Lung (tissue), 12 donors: ENCODE measurements around the gene ABCA7. TPM values are rescaled to one million over a fixed set of nuclear protein-coding genes. Genes with fewer than 3 reads are reported as not detected.
A peak's percentile ranks its signal among the peaks of the same experiment; 100 is the strongest.

ENCODE experiments used
- ATAC-seq: fragments of 200-7000 bp; cut with Tn5 transposase; one replicate; pipeline ENCODE4 v1.9.1; 2020; ENCODE audit warnings: moderate number of reproducible peaks; ENCODE audit not compliant: insufficient read depth, low FRiP score
- DNase-seq, 3 donors: peaks; one replicate each; pipeline ENCODE4 v3.0.0-alpha.2; 2013 to 2017
- H3K27ac ChIP-seq, 2 donors: one replicate each; pipeline ENCODE4 v1.5.1; 2013; ENCODE audit warnings: mild to moderate bottlenecking in 2 of 2, moderate library complexity in 2 of 2, control low read depth in 1 of 2, inconsistent platforms in 1 of 2, low read depth in 1 of 2, low read length in 1 of 2
- H3K27me3 ChIP-seq, 3 donors: one replicate each; pipeline ENCODE4 v1.5.1; 2013; ENCODE audit warnings: low read length in 2 of 3; ENCODE audit not compliant: control insufficient read depth in 3 of 3, insufficient read depth in 3 of 3
- H3K36me3 ChIP-seq, 4 donors: one replicate each; pipeline ENCODE4 v1.5.1; 2013; ENCODE audit warnings: low read length in 4 of 4, mild to moderate bottlenecking in 1 of 4, moderate library complexity in 1 of 4; ENCODE audit not compliant: control insufficient read depth in 4 of 4, insufficient read depth in 4 of 4
- H3K4me1 ChIP-seq, 5 donors: one replicate each; pipeline ENCODE4 v1.5.1; 2013; ENCODE audit warnings: low read length in 5 of 5, mild to moderate bottlenecking in 2 of 5, moderate library complexity in 1 of 5; ENCODE audit not compliant: control insufficient read depth in 5 of 5, insufficient read depth in 5 of 5
- H3K4me3 ChIP-seq: one replicate; pipeline ENCODE4 v1.5.1; 2013; ENCODE audit warnings: mild to moderate bottlenecking, control low read depth, moderate library complexity
- H3K9ac ChIP-seq, 2 donors: one replicate each; pipeline ENCODE4 v1.5.1; 2013; ENCODE audit warnings: low read length in 2 of 2, control low read depth in 1 of 2; ENCODE audit not compliant: insufficient read depth in 1 of 2
- H3K9me3 ChIP-seq, 4 donors: one replicate each; pipeline ENCODE4 v1.5.1; 2013; ENCODE audit warnings: low read length in 3 of 4, mild to moderate bottlenecking in 1 of 4, moderate library complexity in 1 of 4; ENCODE audit not compliant: control insufficient read depth in 4 of 4, insufficient read depth in 3 of 4
- WGBS, 2 donors: extraction: QIAGEN DNeasy Blood & Tissue Kit; methylation state at CpG; one replicate each; pipeline ENCODE4 v1.1.7; 2013; 5-methylcytosine and 5-hydroxymethylcytosine counted together
- polyA plus RNA-seq, 2 donors: library from polyadenylated mRNA; stranded (reverse); fragments of 200-250 nt; gene quantifications; one replicate each; pipeline ENCODE4 v1.2.1, GENCODE V29; 2013
- total RNA-seq, 2 donors: library from RNA; depleted of rRNA in 1 of 2; stranded (reverse); fragments of >200 nt in 1 of 2; gene quantifications; one replicate each; pipeline ENCODE4 v1.2.1, GENCODE V29; 2014 to 2021
- TF ChIP-seq, protein P1 (sequence below): IDR thresholded peaks from 2 replicates; pipeline ENCODE4 v1.5.1; 2012; ENCODE audit warnings: mild to moderate bottlenecking; ENCODE audit errors: control extremely low read depth, extremely low read depth
- donor health status: control.
- donor health status: control.
- donor health status: Bipolar disorder and iron deficiency.
- donor health status: healthy.
- donor health status: DM: yes; HTN: yes; CAD: no.

Gene ABCA7
- total and polyA plus RNA-seq, 4 donors: 20.1 to 54.4 (median 41.7) TPM

DNA sequence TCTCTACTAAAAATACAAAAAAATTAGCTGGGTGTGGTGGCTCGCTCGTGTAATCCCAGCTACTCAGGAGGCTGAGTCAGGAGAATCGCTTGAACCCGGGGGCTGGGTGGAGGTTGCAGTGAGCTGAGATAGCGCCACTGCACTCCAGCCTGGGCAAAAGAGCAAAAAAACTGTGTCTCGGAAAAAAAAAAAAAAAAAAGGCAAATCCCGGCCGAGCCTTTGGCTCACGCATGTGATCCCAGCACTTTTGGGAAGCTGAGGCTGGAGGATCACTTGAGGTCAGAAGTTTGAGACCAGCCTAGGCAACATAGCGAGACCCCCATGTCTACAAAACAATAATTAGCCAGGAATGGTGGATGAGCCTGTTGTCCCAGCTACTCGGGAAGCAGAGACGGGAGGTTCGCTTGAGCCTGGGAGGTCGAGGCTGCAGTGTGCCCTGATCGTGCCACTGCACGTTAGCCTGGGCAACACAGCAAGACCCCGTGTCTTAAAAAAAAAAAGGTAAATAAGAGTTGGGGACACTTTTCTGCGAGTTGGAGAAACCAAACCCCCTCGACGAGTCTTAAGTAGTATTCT lies 63.3 kb downstream of the ABCA7 start:
- Histone ChIP-seq H3K27me3 (no peaks in the 10 kb centered on the region), H3K9ac (peak overlapping the region in 1 of 2 donors; percentile 55), H3K4me3 (no peak overlapping the region), H3K4me1 (peaks cover 6 to 36% (median 19%) of the 10 kb centered on the region in 5 donors), H3K27ac (peak overlapping the region; percentile 92), H3K36me3 (peaks cover 0 to 25% (median 4%) of the 10 kb centered on the region in 4 donors), H3K9me3 (peaks cover 0 to 3% (median 0%) of the 10 kb centered on the region in 4 donors)
- 38 to 48% methylated on average over 20 of the region's 20 CpGs for WGBS, 2 donors
- TF ChIP-seq, protein P1, sequence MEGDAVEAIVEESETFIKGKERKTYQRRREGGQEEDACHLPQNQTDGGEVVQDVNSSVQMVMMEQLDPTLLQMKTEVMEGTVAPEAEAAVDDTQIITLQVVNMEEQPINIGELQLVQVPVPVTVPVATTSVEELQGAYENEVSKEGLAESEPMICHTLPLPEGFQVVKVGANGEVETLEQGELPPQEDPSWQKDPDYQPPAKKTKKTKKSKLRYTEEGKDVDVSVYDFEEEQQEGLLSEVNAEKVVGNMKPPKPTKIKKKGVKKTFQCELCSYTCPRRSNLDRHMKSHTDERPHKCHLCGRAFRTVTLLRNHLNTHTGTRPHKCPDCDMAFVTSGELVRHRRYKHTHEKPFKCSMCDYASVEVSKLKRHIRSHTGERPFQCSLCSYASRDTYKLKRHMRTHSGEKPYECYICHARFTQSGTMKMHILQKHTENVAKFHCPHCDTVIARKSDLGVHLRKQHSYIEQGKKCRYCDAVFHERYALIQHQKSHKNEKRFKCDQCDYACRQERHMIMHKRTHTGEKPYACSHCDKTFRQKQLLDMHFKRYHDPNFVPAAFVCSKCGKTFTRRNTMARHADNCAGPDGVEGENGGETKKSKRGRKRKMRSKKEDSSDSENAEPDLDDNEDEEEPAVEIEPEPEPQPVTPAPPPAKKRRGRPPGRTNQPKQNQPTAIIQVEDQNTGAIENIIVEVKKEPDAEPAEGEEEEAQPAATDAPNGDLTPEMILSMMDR: no peak
- peak in 1 of 3 donors; percentile 10 for DNase-seq
- ATAC-seq: no peak

DNA sequence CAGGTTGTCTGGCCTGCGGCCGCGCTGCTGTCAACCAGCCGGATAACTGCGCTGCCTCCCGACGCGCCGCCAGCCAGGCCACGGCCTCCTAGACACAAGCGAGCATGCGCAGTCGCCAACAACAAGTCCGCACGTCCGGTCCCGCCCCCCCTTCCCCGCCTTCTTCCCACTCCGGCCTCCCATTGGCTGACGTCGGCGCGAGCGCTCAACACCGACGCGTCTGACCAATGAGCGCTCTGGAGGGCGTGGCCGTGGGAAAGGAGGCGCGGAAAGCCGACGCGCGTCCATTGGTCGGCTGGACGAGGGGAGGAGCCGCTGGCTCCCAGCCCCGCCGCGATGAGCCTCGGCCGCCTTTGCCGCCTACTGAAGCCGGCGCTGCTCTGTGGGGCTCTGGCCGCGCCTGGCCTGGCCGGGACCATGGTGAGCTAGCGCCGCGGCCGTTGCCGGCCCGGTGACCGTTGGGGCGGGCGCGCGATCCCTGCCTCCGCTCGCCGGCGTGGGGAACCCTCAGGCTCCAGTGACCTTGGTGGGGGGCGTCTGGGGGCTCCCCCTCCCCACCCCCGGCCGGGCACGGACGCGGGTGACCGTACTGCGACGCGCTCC lies 63.9 kb downstream of the ABCA7 start, which contains the start of gene GPX4:
TSS of gene GPX4 (plus strand) at position 287 of the 603 bp plus-strand sequence. CDS start at position 337, 50 bp downstream.
- TF ChIP-seq, protein P1: no peak

DNA sequence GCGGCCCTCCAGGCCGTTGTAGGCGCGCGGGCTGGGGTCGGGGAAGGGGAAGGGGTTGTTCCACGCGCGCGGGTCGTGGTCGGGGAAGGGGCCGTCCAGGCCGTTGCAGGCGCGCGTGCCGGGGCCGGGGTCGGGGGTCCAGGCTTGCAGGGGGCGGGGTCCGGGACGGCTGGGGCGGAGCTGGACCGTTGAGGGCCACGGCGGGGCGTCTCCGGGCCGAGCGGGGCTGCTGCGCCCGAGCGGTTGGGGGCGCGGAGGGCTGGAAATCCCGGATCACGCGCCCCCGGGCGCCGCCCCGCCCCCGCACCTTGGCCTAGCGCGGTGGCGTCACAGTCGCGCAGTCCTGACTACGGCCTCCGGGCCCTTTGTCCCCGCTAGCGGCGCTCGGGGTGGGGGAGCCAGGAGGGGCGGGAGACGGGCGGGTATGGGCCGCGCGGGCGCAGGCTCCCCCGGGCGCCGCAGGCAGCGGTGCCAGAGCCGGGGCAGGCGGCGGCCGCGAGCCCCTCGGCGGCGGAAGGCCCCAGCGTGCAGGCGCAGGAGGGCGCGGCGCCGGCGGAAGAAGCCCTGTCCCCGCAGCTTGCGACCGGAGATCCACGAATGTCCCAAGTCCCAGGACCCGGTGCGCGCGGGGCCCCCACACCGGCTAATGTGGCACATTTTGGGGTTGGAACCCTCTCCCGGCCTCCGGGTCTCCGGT lies 64.6 kb downstream of the ABCA7 start:
- ATAC-seq (peak; percentile 23), DNase-seq (peak; percentile 73 to 81 (median 79))
- Histone ChIP-seq H3K4me3 (peak overlapping the region; percentile 82), H3K27ac (peak overlapping the region; percentile 99), H3K4me1 (peaks cover 6 to 36% (median 19%) of the 10 kb centered on the region in 5 donors), H3K36me3 (peaks cover 0 to 37% (median 4%) of the 10 kb centered on the region in 4 donors), H3K27me3 (no peaks in the 10 kb centered on the region), H3K9ac (no peak overlapping the region), H3K9me3 (peaks cover 0 to 3% (median 0%) of the 10 kb centered on the region in 4 donors)
- WGBS, 2 donors: 1% methylated on average over 30 to 93 of the region's 93 CpGs
- TF ChIP-seq, protein P1: no peak

More for the DNA sequence above, 63.9 kb downstream of the ABCA7 start, which contains the start of gene GPX4:
- WGBS, 2 donors: 0 to 1% methylated on average over 53 to 75 of the region's 75 CpGs
- peaks cover 0 to 3% (median 0%) of the 10 kb centered on the region in 4 donors for H3K9me3 ChIP-seq
- H3K36me3 ChIP-seq: peaks cover 0 to 31% (median 4%) of the 10 kb centered on the region in 4 donors
- peaks cover 6 to 36% (median 19%) of the 10 kb centered on the region in 5 donors for H3K4me1 ChIP-seq
- peak within 1 kb of the TSS in 1 of 2 donors; percentile 55 for H3K9ac ChIP-seq
- peak within 1 kb of the TSS; percentile 82 for H3K4me3 ChIP-seq
- H3K27me3 ChIP-seq: no peaks in the 10 kb centered on the region
- peak; percentile 100 for DNase-seq
- peak; percentile 79 for ATAC-seq
- H3K27ac ChIP-seq: peak within 1 kb of the TSS; percentile 99
